Measurements from ENCODE around the gene TNFRSF13B. TPM values are rescaled to one million over a fixed set of nuclear protein-coding genes. Genes with fewer than 3 reads are reported as not detected.

The TNFRSF13B gene
- total RNA-seq, 1 experiment from 2014 or later, result not detected

GRCh38 chr17:16913463-16913862, 58.5 kb downstream of the TNFRSF13B start:
- H3K9me2 ChIP-seq (replicated peaks; ENCODE audit: low read length), result no peaks in the 10 kb centered on the region
- no peak overlapping the region for H3K27ac ChIP-seq (ENCODE audit: low read length)
- H3K4me1 ChIP-seq (ENCODE audit: insufficient read depth, low read length), result peaks cover 8% of the 10 kb centered on the region
- no peak overlapping the region for H3K4me3 ChIP-seq (ENCODE audit: low read length)
- H3K79me2 ChIP-seq (ENCODE audit: low read length), result no peaks in the 10 kb centered on the region
- TF ChIP-seq CTCF (conservative IDR thresholded peaks at IDR 0.05; ENCODE audit: low read depth, low read length) (no peak), EZH2 (IDR thresholded peaks at IDR 0.05; ENCODE audit: low read length, unreplicated experiment) (no peak), EZH2phosphoT487 (IDR thresholded peaks at IDR 0.05; ENCODE audit: borderline replicate concordance, low read length) (no peak)
- CTCF ChIA-PET, result no interaction called here
- no peak overlapping the region for H2AFZ ChIP-seq (ENCODE audit: low read length)
- ATAC-seq (no peak), DNase-seq (no peak)
- POLR2A ChIA-PET (ENCODE audit: unreplicated experiment), result no interaction called here
- H3K4me2 ChIP-seq (ENCODE audit: low read length), result no peak overlapping the region
- H4K20me1 ChIP-seq (ENCODE audit: low read length), result no peaks in the 10 kb centered on the region
- no peaks in the 10 kb centered on the region for H3K27me3 ChIP-seq (ENCODE audit: low read length)
- no peaks in the 10 kb centered on the region for H3F3A ChIP-seq (ENCODE audit: low read length, unreplicated experiment)
- H3K9me3 ChIP-seq (ENCODE audit: low read length), result no peaks in the 10 kb centered on the region
- H3K9ac ChIP-seq (ENCODE audit: low read length), result no peak overlapping the region
- no TSS peak for BruUV-seq (replicated peaks)
- intact Hi-C loops (cut with micrococcal nuclease), result no loop called here
- H3K36me3 ChIP-seq (ENCODE audit: low read depth, low read length), result no peaks in the 10 kb centered on the region

GRCh38 chr17:16912021-16912962, 59.6 kb downstream of the TNFRSF13B start:
- no peaks in the 10 kb centered on the region for H3K36me3 ChIP-seq (ENCODE audit: low read depth, low read length)
- no peak overlapping the region for H3K4me3 ChIP-seq (ENCODE audit: low read length)
- H3K9me2 ChIP-seq (replicated peaks; ENCODE audit: low read length), result no peaks in the 10 kb centered on the region
- ChIA-PET POLR2A (ENCODE audit: unreplicated experiment) (no interaction called here), CTCF (no interaction called here)
- H3K27ac ChIP-seq (ENCODE audit: low read length), result no peak overlapping the region
- no peak for DNase-seq
- H3K9me3 ChIP-seq (ENCODE audit: low read length), result no peaks in the 10 kb centered on the region
- H3K9ac ChIP-seq (ENCODE audit: low read length), result no peak overlapping the region
- no peaks in the 10 kb centered on the region for H3F3A ChIP-seq (ENCODE audit: low read length, unreplicated experiment)
- no peaks in the 10 kb centered on the region for H3K27me3 ChIP-seq (ENCODE audit: low read length)
- H3K4me1 ChIP-seq (ENCODE audit: insufficient read depth, low read length), result no peaks in the 10 kb centered on the region
- H3K79me2 ChIP-seq (ENCODE audit: low read length), result no peaks in the 10 kb centered on the region
- TF ChIP-seq EZH2phosphoT487 (IDR thresholded peaks at IDR 0.05; ENCODE audit: borderline replicate concordance, low read length), result no peak
- no peak for TF ChIP-seq EZH2 (IDR thresholded peaks at IDR 0.05; ENCODE audit: low read length, unreplicated experiment)
- no peak for TF ChIP-seq CTCF (conservative IDR thresholded peaks at IDR 0.05; ENCODE audit: low read depth, low read length)
- no TSS peak for BruUV-seq (replicated peaks)
- H3K4me2 ChIP-seq (ENCODE audit: low read length), result no peak overlapping the region
- ATAC-seq, result no peak
- no peaks in the 10 kb centered on the region for H4K20me1 ChIP-seq (ENCODE audit: low read length)
- no peak overlapping the region for H2AFZ ChIP-seq (ENCODE audit: low read length)
- intact Hi-C loops (cut with micrococcal nuclease), result no loop called here
